CD14-positive monocyte (primary cell): ENCODE data around the gene EML4. TPM values are rescaled to one million over a fixed set of nuclear protein-coding genes. Genes with fewer than 3 reads are reported as not detected.

Source experiments
- DNase-seq, 3 donors: peaks; one replicate each; pipeline ENCODE4 v3.0.0-alpha.2; 2011 to 2022
- H2AFZ ChIP-seq: 2 replicates; pipeline ENCODE4 v1.6.0; 2012; ENCODE audit warnings: mild to moderate bottlenecking, low read depth, low read length, inconsistent platforms; ENCODE audit not compliant: insufficient read depth, poor library complexity, severe bottlenecking
- H3K27ac ChIP-seq, 2 donors: 1 replicate in 1 of 2; 2 replicates in 1 of 2; pipeline ENCODE4 v1.5.1; 2012 to 2013; ENCODE audit warnings: low read length in 2 of 2, control low read depth in 1 of 2, inconsistent platforms in 1 of 2, low read depth in 1 of 2, mild to moderate bottlenecking in 1 of 2
- H3K27me3 ChIP-seq, 2 donors: one replicate each; pipeline versions ENCODE4 v1.6.0 to v1.6.1; 2011 to 2013; ENCODE audit warnings: low read length in 2 of 2; ENCODE audit not compliant: control insufficient read depth in 2 of 2, insufficient read depth in 2 of 2
- H3K36me3 ChIP-seq, 2 donors: replicated peaks in 1 of 2; 1 replicate in 1 of 2; 2 replicates in 1 of 2; pipeline versions ENCODE4 v1.5.1 to v1.6.1; 2012 to 2013; ENCODE audit warnings: low read length in 2 of 2, control low read depth in 1 of 2, inconsistent platforms in 1 of 2, mild to moderate bottlenecking in 1 of 2; ENCODE audit not compliant: insufficient read depth in 2 of 2, control insufficient read depth in 1 of 2
- H3K4me1 ChIP-seq, 2 donors: 1 replicate in 1 of 2; 2 replicates in 1 of 2; pipeline versions ENCODE4 v1.5.1 to v1.6.1; 2012 to 2013; ENCODE audit warnings: low read length in 2 of 2, control low read depth in 1 of 2, inconsistent platforms in 1 of 2, mild to moderate bottlenecking in 1 of 2, moderate library complexity in 1 of 2; ENCODE audit not compliant: insufficient read depth in 2 of 2, control insufficient read depth in 1 of 2
- H3K4me2 ChIP-seq: replicated peaks from 2 replicates; pipeline ENCODE3; 2012; ENCODE audit warnings: low read length, moderate library complexity, mild to moderate bottlenecking; ENCODE audit not compliant: poor library complexity, severe bottlenecking; ENCODE audit errors: extremely low read depth
- H3K4me3 ChIP-seq, 3 experiments: fragments of 200-600 bp in 1 of 3; sonication (generic) in 1 of 3; replicated peaks in 1 of 3; 1 replicate in 2 of 3; 2 replicates in 1 of 3; pipeline ENCODE4 v1.5.1; 2011 to 2013; ENCODE audit warnings: low read length in 3 of 3, mild to moderate bottlenecking in 3 of 3, control low read depth in 2 of 3, low read depth in 2 of 3, inconsistent platforms in 1 of 3, moderate library complexity in 1 of 3
- H3K79me2 ChIP-seq: 2 replicates; pipeline ENCODE4 v1.6.0; 2012; ENCODE audit warnings: mild to moderate bottlenecking, control low read depth, inconsistent platforms, low read length, moderate library complexity; ENCODE audit not compliant: insufficient read depth
- H3K9ac ChIP-seq: 2 replicates; pipeline ENCODE4 v1.6.0; 2017; ENCODE audit warnings: low read length, mild to moderate bottlenecking; ENCODE audit not compliant: insufficient read depth, poor library complexity, severe bottlenecking
- H3K9me3 ChIP-seq, 2 donors: replicated peaks in 1 of 2; 1 replicate in 1 of 2; 2 replicates in 1 of 2; pipeline versions ENCODE4 v1.5.1 to v1.6.1; 2012 to 2013; ENCODE audit warnings: low read length in 2 of 2, control low read depth in 1 of 2; ENCODE audit not compliant: control insufficient read depth in 1 of 2, insufficient read depth in 1 of 2
- H4K20me1 ChIP-seq: 2 replicates; pipeline ENCODE4 v1.6.0; 2012; ENCODE audit warnings: mild to moderate bottlenecking, low read length, control low read depth, moderate library complexity; ENCODE audit not compliant: insufficient read depth
- H3K27ac Mint-ChIP-seq, 7 donors: one replicate each; pipeline ENCODE4 v1.8.0; 2020; ENCODE audit warnings: mild to moderate bottlenecking in 7 of 7, mixed read lengths in 7 of 7, moderate library complexity in 6 of 7, inconsistent platforms in 2 of 7
- H3K27me3 Mint-ChIP-seq, 3 donors: one replicate each; pipeline ENCODE4 v1.8.0; 2021 to 2022; ENCODE audit warnings: low read depth in 3 of 3, mild to moderate bottlenecking in 3 of 3, mixed read lengths in 3 of 3, moderate library complexity in 3 of 3, inconsistent platforms in 1 of 3
- H3K36me3 Mint-ChIP-seq, 2 donors: one replicate each; pipeline ENCODE4 v1.8.0; 2020; ENCODE audit warnings: mixed read lengths in 2 of 2, inconsistent platforms in 1 of 2, mild to moderate bottlenecking in 1 of 2
- H3K4me1 Mint-ChIP-seq: one replicate; pipeline ENCODE4 v1.8.0; 2020; ENCODE audit warnings: mild to moderate bottlenecking, mixed read lengths
- H3K4me3 Mint-ChIP-seq, 2 donors: one replicate each; pipeline ENCODE4 v1.8.0; 2020; ENCODE audit warnings: mild to moderate bottlenecking in 2 of 2, mixed read lengths in 2 of 2, moderate library complexity in 1 of 2
- H3K9me3 Mint-ChIP-seq, 7 donors: one replicate each; pipeline ENCODE4 v1.8.0; 2020 to 2022; ENCODE audit warnings: mixed read lengths in 7 of 7, mild to moderate bottlenecking in 6 of 7, moderate library complexity in 6 of 7, inconsistent platforms in 2 of 7
- WGBS: methylation state at CpG from one replicate; pipeline ENCODE4 v1.1.5; 2013; ENCODE audit warnings: missing lambda C conversion rate; ENCODE audit not compliant: insufficient coverage; 5-methylcytosine and 5-hydroxymethylcytosine counted together
- intact Hi-C, 2 donors: fragments of 100-400 bp; cut with micrococcal nuclease; formaldehyde crosslinking; loops; one replicate each; pipeline versions ENCODE4 v1.15.0 to v1.15.1; 2023
- polyA plus RNA-seq, 3 donors: library from polyadenylated mRNA; depleted of rRNA in 1 of 3; unstranded in 2 of 3; stranded (reverse) in 1 of 3; fragments of 300-500 nt in 2 of 3; fragments of >200 nt in 1 of 3; fragmentation: Illumina TruSeq in 2 of 3; gene quantifications; 1 replicate in 2 of 3; 2 replicates in 1 of 3; pipeline ENCODE4 v1.2.3, GENCODE V29; 2012 to 2021
- TF ChIP-seq, protein P1 (sequence below): fragments of 200-600 bp; IDR thresholded peaks from one replicate; pipeline ENCODE4 v1.8.0; 2022; ENCODE audit warnings: antibody characterized with exemption, mild to moderate bottlenecking

Gene EML4
- polyA plus RNA-seq, 3 donors: 11.5 to 24.3 (median 15.0) TPM

GRCh38 chr2:42180300-42180699, 11.1 kb downstream of the EML4 start:
- Histone ChIP-seq H3K79me2 (peaks cover 86% of the 10 kb centered on the region), H3K9me3 (no peaks in the 10 kb centered on the region), H3K9ac (no peak overlapping the region), H3K36me3 (no peaks in the 10 kb centered on the region), H4K20me1 (peaks cover 89% of the 10 kb centered on the region), H3K4me1 (peaks cover 11% of the 10 kb centered on the region in 2 donors), H3K4me3 (no peak overlapping the region), H3K4me2 (no peak overlapping the region), H2AFZ (no peak overlapping the region), H3K27ac (no peak overlapping the region), H3K27me3 (no peaks in the 10 kb centered on the region)
- DNase-seq: no peak
- Mint-ChIP-seq H3K27ac (no peak overlapping the region), H3K9me3 (peaks cover 0 to 2% (median 0%) of the 10 kb centered on the region in 7 donors), H3K36me3 (peaks cover 23 to 25% of the 10 kb centered on the region in 2 donors), H3K4me3 (no peak overlapping the region), H3K4me1 (peaks cover 31% of the 10 kb centered on the region), H3K27me3 (peaks cover 0 to 1% (median 0%) of the 10 kb centered on the region in 3 donors)
- TF ChIP-seq, protein P1, sequence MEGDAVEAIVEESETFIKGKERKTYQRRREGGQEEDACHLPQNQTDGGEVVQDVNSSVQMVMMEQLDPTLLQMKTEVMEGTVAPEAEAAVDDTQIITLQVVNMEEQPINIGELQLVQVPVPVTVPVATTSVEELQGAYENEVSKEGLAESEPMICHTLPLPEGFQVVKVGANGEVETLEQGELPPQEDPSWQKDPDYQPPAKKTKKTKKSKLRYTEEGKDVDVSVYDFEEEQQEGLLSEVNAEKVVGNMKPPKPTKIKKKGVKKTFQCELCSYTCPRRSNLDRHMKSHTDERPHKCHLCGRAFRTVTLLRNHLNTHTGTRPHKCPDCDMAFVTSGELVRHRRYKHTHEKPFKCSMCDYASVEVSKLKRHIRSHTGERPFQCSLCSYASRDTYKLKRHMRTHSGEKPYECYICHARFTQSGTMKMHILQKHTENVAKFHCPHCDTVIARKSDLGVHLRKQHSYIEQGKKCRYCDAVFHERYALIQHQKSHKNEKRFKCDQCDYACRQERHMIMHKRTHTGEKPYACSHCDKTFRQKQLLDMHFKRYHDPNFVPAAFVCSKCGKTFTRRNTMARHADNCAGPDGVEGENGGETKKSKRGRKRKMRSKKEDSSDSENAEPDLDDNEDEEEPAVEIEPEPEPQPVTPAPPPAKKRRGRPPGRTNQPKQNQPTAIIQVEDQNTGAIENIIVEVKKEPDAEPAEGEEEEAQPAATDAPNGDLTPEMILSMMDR: no peak
- intact Hi-C loops: no loop called here

- Histone ChIP-seq H3K27ac (no peak overlapping the region), H3K4me3 (no peak overlapping the region)
- H3K4me3 Mint-ChIP-seq: no peak overlapping the region
Measured at GRCh38 chr2:42182654-42183308, 13.6 kb downstream of the EML4 start.

More at GRCh38 chr2:42182654-42183308, 13.6 kb downstream of the EML4 start:
- intact Hi-C loops: no loop called here
- Mint-ChIP-seq H3K36me3 (peaks cover 11 to 19% of the 10 kb centered on the region in 2 donors), H3K9me3 (no peaks in the 10 kb centered on the region), H3K4me1 (peaks cover 30% of the 10 kb centered on the region), H3K27me3 (no peaks in the 10 kb centered on the region), H3K27ac (peak overlapping the region in 1 of 7 donors; percentile 60)
- WGBS: no CpG with 5 or more reads among the region's 2 CpGs
- Histone ChIP-seq H3K27me3 (no peaks in the 10 kb centered on the region), H3K79me2 (peaks cover 82% of the 10 kb centered on the region), H3K9ac (no peak overlapping the region), H3K36me3 (no peaks in the 10 kb centered on the region), H3K4me1 (peaks cover 11% of the 10 kb centered on the region in 2 donors), H3K4me2 (no peak overlapping the region), H4K20me1 (peaks cover 90% of the 10 kb centered on the region), H2AFZ (no peak overlapping the region), H3K9me3 (no peaks in the 10 kb centered on the region)
- TF ChIP-seq, protein P1: no peak
- DNase-seq: no peak
